SU-DHL-6 (cell line): ENCODE results near the gene FBXO48.

Experiments used
- H2AFZ ChIP-seq: fragments of 200-600 bp; sonication (generic); 2 replicates; pipeline ENCODE4 v1.6.1; 2014; ENCODE audit warnings: low read depth, mild to moderate bottlenecking, moderate library complexity, mixed read lengths, antibody characterized with exemption, low read length; ENCODE audit not compliant: severe bottlenecking
- H3F3A ChIP-seq: fragments of 200-600 bp; shearing (Covaris generic); 2 replicates; pipeline ENCODE4 v1.6.0; 2016; ENCODE audit warnings: antibody characterized with exemption, mild to moderate bottlenecking; ENCODE audit not compliant: insufficient read depth
- H3K27ac ChIP-seq: fragments of 200-600 bp; sonication (generic); 2 replicates; pipeline ENCODE4 v1.5.1; 2016; ENCODE audit warnings: low read depth, mild to moderate bottlenecking, low read length, moderate library complexity, mixed read lengths
- H3K27me3 ChIP-seq: fragments of 200-600 bp; sonication (generic), shearing (Covaris generic); 2 replicates; pipeline ENCODE4 v1.6.0; 2014; ENCODE audit warnings: mild to moderate bottlenecking, low read length
- H3K36me3 ChIP-seq: fragments of 200-600 bp; sonication (generic); 2 replicates; pipeline ENCODE4 v1.6.1; 2014; ENCODE audit warnings: mild to moderate bottlenecking, low read length, mixed read lengths
- H3K4me2 ChIP-seq: fragments of 300-600, 200-600 bp; shearing (Covaris generic), sonication (generic); 2 replicates; pipeline ENCODE4 v1.6.0; 2014; ENCODE audit warnings: low read length, low read depth, mild to moderate bottlenecking; ENCODE audit not compliant: poor library complexity, severe bottlenecking
- H3K4me3 ChIP-seq: fragments of 200-600 bp; sonication (generic); 2 replicates; pipeline ENCODE4 v1.5.1; 2014; ENCODE audit warnings: antibody characterized with exemption, low read length, mild to moderate bottlenecking, mixed read lengths; ENCODE audit not compliant: insufficient read depth, poor library complexity, severe bottlenecking
- H3K79me2 ChIP-seq: fragments of 200-600 bp; sonication (generic); 2 replicates; pipeline ENCODE4 v1.6.1; 2014; ENCODE audit warnings: mild to moderate bottlenecking, low read length, moderate library complexity; ENCODE audit not compliant: insufficient read depth
- H3K9ac ChIP-seq: fragments of 200-600 bp; sonication (generic); 2 replicates; pipeline ENCODE4 v1.7.0; 2014; ENCODE audit warnings: mild to moderate bottlenecking, low read length
- H3K9me2 ChIP-seq: fragments of 200-600 bp; sonication (generic); replicated peaks from 2 replicates; pipeline ENCODE4 v1.6.1; 2014; ENCODE audit warnings: low read length; ENCODE audit not compliant: insufficient read depth
- H3K9me3 ChIP-seq: fragments of 200-600 bp; sonication (generic); 2 replicates; pipeline ENCODE4 v1.6.1; 2014; ENCODE audit warnings: low read length, mixed read lengths; ENCODE audit not compliant: insufficient read depth
- H4K20me1 ChIP-seq: fragments of 200-600 bp; sonication (generic); 2 replicates; pipeline ENCODE4 v1.6.1; 2014; ENCODE audit warnings: low read depth, mild to moderate bottlenecking, antibody characterized with exemption, low read length, moderate library complexity, mixed read lengths
- CTCF ChIP-seq: fragments of 200-600 bp; sonication (generic); IDR thresholded peaks from one replicate; pipeline ENCODE4 v1.5.1; 2017; ENCODE audit warnings: antibody characterized with exemption, mild to moderate bottlenecking, low read length, moderate library complexity; ENCODE audit not compliant: insufficient read depth, poor library complexity, severe bottlenecking
- EZH2phosphoT487 ChIP-seq: fragments of 200-600 bp; sonication (generic), shearing (Covaris generic); conservative IDR thresholded peaks from 2 replicates; pipeline ENCODE4 v1.6.1; 2018; ENCODE audit warnings: mild to moderate bottlenecking, antibody characterized with exemption, low read length, moderate library complexity, mixed read lengths

The FBXO48 gene

GRCh38 chr2:68432696-68433658 is 34.1 kb downstream of the FBXO48 start:
- H3K9me3 ChIP-seq, result no peaks in the 10 kb centered on the region
- no peak for TF ChIP-seq EZH2phosphoT487
- no peak overlapping the region for H2AFZ ChIP-seq
- H3K79me2 ChIP-seq, result no peaks in the 10 kb centered on the region
- H3K4me3 ChIP-seq, result no peak overlapping the region
- H3K9ac ChIP-seq, result no peak overlapping the region
- peaks cover 11% of the 10 kb centered on the region; the same call in 1 of the 2 replicates for H3F3A ChIP-seq
- H4K20me1 ChIP-seq, result no peaks in the 10 kb centered on the region
- no peak overlapping the region for H3K4me2 ChIP-seq
- no peaks in the 10 kb centered on the region for H3K36me3 ChIP-seq
- no peak overlapping the region for H3K27ac ChIP-seq
- H3K27me3 ChIP-seq, result no peaks in the 10 kb centered on the region
- no peaks in the 10 kb centered on the region for H3K9me2 ChIP-seq

GRCh38 chr2:68431316-68431972 is 35.6 kb downstream of the FBXO48 start:
- H3K4me3 ChIP-seq, result no peak overlapping the region
- H2AFZ ChIP-seq, result no peak overlapping the region
- H3K4me2 ChIP-seq, result no peak overlapping the region
- H3K27me3 ChIP-seq, result no peaks in the 10 kb centered on the region
- H3K27ac ChIP-seq, result no peak overlapping the region
- no peaks in the 10 kb centered on the region for H4K20me1 ChIP-seq
- H3K9ac ChIP-seq, result no peak overlapping the region
- H3K9me2 ChIP-seq, result no peaks in the 10 kb centered on the region
- H3K9me3 ChIP-seq, result no peaks in the 10 kb centered on the region
- H3F3A ChIP-seq, result peaks cover 26% of the 10 kb centered on the region
- H3K79me2 ChIP-seq, result no peaks in the 10 kb centered on the region
- TF ChIP-seq EZH2phosphoT487 (no peak), CTCF (no peak)
- H3K36me3 ChIP-seq, result no peaks in the 10 kb centered on the region

GRCh38 chr2:68429311-68429826 is 37.7 kb downstream of the FBXO48 start:
- no peak overlapping the region for H3K27ac ChIP-seq

More at GRCh38 chr2:68429311-68429826, 37.7 kb downstream of the FBXO48 start:
- H3K27me3 ChIP-seq, result no peaks in the 10 kb centered on the region
- no peak overlapping the region for H3K4me2 ChIP-seq
- H3K79me2 ChIP-seq, result no peaks in the 10 kb centered on the region
- H3F3A ChIP-seq, result peaks cover 27% of the 10 kb centered on the region
- H3K4me3 ChIP-seq, result no peak overlapping the region
- no peak overlapping the region for H3K9ac ChIP-seq
- H3K9me3 ChIP-seq, result no peaks in the 10 kb centered on the region
- H2AFZ ChIP-seq, result no peak overlapping the region
- no peaks in the 10 kb centered on the region for H3K36me3 ChIP-seq
- H4K20me1 ChIP-seq, result no peaks in the 10 kb centered on the region
- no peak for TF ChIP-seq CTCF
- H3K9me2 ChIP-seq, result no peaks in the 10 kb centered on the region
